DMS79 (cell line): ENCODE data around the gene NAV1.
A peak's percentile ranks its signal among the peaks of the same experiment; 100 is the strongest.
"Not testable (repeated sequence)": the region's sequence is repeated elsewhere in the genome, so short reads cannot be mapped to it uniquely, and the experiment has no call there.

ENCODE experiments used
- DNase-seq: peaks from one replicate; lab custom pipeline; 2025; lab: John Stamatoyannopoulos, UW

The NAV1 gene

GRCh38 chr1:201538612-201539551, at the start of gene NAV1:
NAV1 (plus strand) TSS chr1:201539127; CDS start chr1:201622885, 83,758 bp downstream.
- DNase-seq, result peak; percentile 17

- DNase-seq, result no peak
Observed at GRCh38 chr1:201489643-201490261, 49.2 kb upstream of the NAV1 start.

- DNase-seq, result no peak
Observed at GRCh38 chr1:201490708-201491131, 48.2 kb upstream of the NAV1 start.

- no peak for DNase-seq
Observed at GRCh38 chr1:201491896-201492511, 46.9 kb upstream of the NAV1 start.

- not testable (repeated sequence) for DNase-seq
Observed at GRCh38 chr1:201493026-201493656, 45.8 kb upstream of the NAV1 start.

GRCh38 chr1:201493757-201494617, 44.9 kb upstream of the NAV1 start:
- no peak for DNase-seq

GRCh38 chr1:201495551-201496295, 43.2 kb upstream of the NAV1 start:
- no peak for DNase-seq

GRCh38 chr1:201496296-201496690, 42.6 kb upstream of the NAV1 start:
- no peak for DNase-seq

GRCh38 chr1:201497935-201498509, 40.9 kb upstream of the NAV1 start:
- no peak for DNase-seq

GRCh38 chr1:201498621-201499020, 40.3 kb upstream of the NAV1 start:
- no peak for DNase-seq

GRCh38 chr1:201499191-201499590, 39.7 kb upstream of the NAV1 start:
- no peak for DNase-seq

- DNase-seq, result no peak
Observed at GRCh38 chr1:201499795-201500669, 38.9 kb upstream of the NAV1 start.

GRCh38 chr1:201500670-201501120, 38.2 kb upstream of the NAV1 start:
- no peak for DNase-seq

- DNase-seq, result no peak
Observed at GRCh38 chr1:201501144-201501543, 37.8 kb upstream of the NAV1 start.

GRCh38 chr1:201501812-201502510, 37.0 kb upstream of the NAV1 start:
- DNase-seq, result peak; percentile 46

GRCh38 chr1:201502511-201502857, 36.4 kb upstream of the NAV1 start:
- DNase-seq, result no peak

GRCh38 chr1:201503397-201504176, 35.3 kb upstream of the NAV1 start:
- no peak for DNase-seq

GRCh38 chr1:201504179-201504631, 34.7 kb upstream of the NAV1 start:
- no peak for DNase-seq
